ENCODE data around the gene ABCA2.
"Not testable (repeated sequence)": the region's sequence is repeated elsewhere in the genome, so short reads cannot be mapped to it uniquely, and the experiment has no call there.

ABCA2 gene

GRCh38 chr9:137064027-137064879 lies 36.2 kb upstream of the ABCA2 start:
- DNase-seq: peak; percentile 31

- no peak for DNase-seq
Measured at GRCh38 chr9:137063311-137064026, 35.4 kb upstream of the ABCA2 start.

GRCh38 chr9:137062798-137063197 lies 34.8 kb upstream of the ABCA2 start:
- not testable (repeated sequence) for DNase-seq

- no peak for DNase-seq
Measured at GRCh38 chr9:137062384-137062783, 34.3 kb upstream of the ABCA2 start.

- DNase-seq: peak; percentile 94
Measured at GRCh38 chr9:137058521-137059234, 30.6 kb upstream of the ABCA2 start.

- peak; percentile 95 for DNase-seq
Measured at GRCh38 chr9:137057545-137057944, 29.5 kb upstream of the ABCA2 start.

- peak; percentile 83 for DNase-seq
Measured at GRCh38 chr9:137056739-137057415, 28.8 kb upstream of the ABCA2 start.

- DNase-seq: peak; percentile 18
Measured at GRCh38 chr9:137055385-137056364, 27.6 kb upstream of the ABCA2 start.

GRCh38 chr9:137054932-137055384 lies 26.9 kb upstream of the ABCA2 start:
- no peak for DNase-seq

- DNase-seq: peak; percentile 50
Measured at GRCh38 chr9:137053944-137054931, 26.2 kb upstream of the ABCA2 start, which contains the start of gene ENTPD2. Gene ENTPD2, minus strand, starts transcription at chr9:137054061. Its CDS starts 64 bp downstream, at chr9:137053997.

- no peak for DNase-seq
Measured at GRCh38 chr9:137052998-137053943, 25.2 kb upstream of the ABCA2 start.

- DNase-seq: no peak
Measured at GRCh38 chr9:137052293-137052692, 24.3 kb upstream of the ABCA2 start.

- DNase-seq: no peak
Measured at GRCh38 chr9:137051145-137051724, 23.2 kb upstream of the ABCA2 start.

GRCh38 chr9:137050570-137050969 lies 22.5 kb upstream of the ABCA2 start:
- no peak for DNase-seq

GRCh38 chr9:137049544-137050449 lies 21.8 kb upstream of the ABCA2 start:
- DNase-seq: peak; percentile 57

- no peak for DNase-seq
Measured at GRCh38 chr9:137048655-137049543, 20.9 kb upstream of the ABCA2 start.
